GM15510 (cell line): ENCODE data around the gene CAMK4.

Experiments
- POLR2A ChIP-seq: IDR thresholded peaks from 3 replicates; pipeline ENCODE4 v1.6.1; 2011; ENCODE audit warnings: borderline replicate concordance; ENCODE audit not compliant: insufficient read length; ENCODE audit errors: extremely low read depth

Gene CAMK4

DNA sequence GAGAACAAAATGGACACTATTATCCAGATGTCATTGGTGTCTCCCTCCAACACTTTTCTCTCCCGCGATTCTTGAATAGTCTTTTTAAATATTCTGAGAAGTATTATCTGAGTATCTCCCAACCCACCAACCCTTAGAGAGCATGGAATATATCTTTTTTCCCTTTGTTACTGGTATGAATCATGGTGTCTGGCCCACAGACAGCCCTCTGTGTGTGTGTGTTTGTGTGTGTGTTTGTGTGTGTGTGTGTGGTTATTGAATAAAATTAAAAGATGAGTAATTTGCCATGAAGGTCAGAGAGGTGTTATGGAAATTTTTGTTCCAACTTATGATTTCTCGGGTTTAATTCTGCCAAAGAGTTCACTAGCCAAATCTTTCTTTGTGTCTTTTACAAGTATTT lies 47.7 kb downstream of the CAMK4 start:
- no peak for TF ChIP-seq POLR2A

DNA sequence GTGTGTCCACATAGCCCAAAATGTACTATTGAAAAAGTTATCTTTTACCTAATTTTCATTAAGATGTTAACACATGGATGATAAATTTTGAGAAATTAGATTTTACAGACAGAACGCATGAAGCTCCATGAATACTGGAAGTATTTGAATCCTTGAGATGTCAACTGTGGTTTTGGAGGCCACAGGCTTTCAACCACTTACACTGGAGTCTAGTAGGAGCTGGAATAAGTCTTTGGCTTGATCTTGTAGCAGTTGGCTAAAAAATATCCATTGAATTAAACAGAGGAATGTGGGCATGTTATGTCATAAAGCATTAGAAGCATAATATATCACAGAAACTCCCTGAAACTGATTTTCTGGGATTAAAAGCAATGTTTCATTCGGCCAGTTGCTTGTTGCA lies 52.9 kb downstream of the CAMK4 start:
- no peak for TF ChIP-seq POLR2A

GRCh38 chr5:111278858-111279504 lies 54.8 kb downstream of the CAMK4 start:
- TF ChIP-seq POLR2A: no peak

DNA sequence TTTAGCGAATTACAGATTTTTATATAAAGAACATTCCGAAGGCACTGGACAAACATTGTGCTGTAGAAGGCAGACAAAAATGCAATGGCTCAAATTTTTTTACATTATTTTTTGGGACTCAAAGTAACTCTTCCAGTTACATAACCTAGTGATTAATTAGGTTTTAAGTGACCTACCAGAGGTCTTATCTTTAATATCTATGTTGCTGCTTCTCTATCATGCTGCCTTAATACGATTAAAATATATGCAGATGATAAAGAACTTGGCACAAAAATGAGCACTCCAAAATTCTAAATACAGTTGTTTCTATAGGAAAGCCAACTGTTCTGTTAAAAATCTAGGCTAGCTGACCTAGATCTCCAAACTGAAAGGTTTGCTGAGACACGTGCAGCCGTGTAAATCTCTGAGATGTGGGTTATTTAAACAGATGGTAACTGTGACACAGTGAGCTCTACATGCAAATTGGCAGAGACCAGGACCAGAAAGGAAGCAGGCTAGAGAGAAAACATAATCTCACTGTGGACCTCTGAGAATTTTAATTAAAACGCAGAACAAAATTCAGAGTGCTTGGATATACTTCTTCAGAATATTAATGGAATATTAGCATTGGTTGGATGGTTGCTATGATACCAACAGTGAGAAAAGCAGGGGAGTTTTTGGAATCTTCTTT lies 56.2 kb downstream of the CAMK4 start:
- TF ChIP-seq POLR2A: no peak

- no peak for TF ChIP-seq POLR2A
These were observed 58.6 kb downstream of the CAMK4 start for GRCh38 chr5:111282798-111283197.

DNA sequence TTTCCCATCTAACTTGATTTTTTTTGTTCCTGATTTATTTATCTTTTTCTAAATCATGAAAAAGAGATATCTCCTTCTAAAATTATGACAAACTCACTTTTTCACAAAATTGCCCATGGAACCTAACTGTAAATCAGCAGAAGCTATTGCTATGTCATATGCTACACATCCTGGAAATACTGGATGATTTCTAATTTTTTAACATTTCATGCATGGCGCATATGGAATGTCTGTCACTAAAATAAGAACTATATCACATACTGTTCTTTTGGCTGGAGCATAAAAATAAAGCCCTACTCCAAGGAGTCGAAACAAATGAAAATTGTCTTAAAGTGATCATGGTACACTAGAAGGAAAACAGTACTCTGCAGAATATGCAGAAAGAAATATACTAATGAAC lies 60.6 kb downstream of the CAMK4 start:
- no peak for TF ChIP-seq POLR2A

GRCh38 chr5:111294551-111294950 lies 70.4 kb downstream of the CAMK4 start:
- TF ChIP-seq POLR2A: no peak

- TF ChIP-seq POLR2A: no peak
These were observed 71.5 kb downstream of the CAMK4 start for GRCh38 chr5:111295649-111296048.

GRCh38 chr5:111296570-111296969 lies 72.4 kb downstream of the CAMK4 start:
- no peak for TF ChIP-seq POLR2A

- TF ChIP-seq POLR2A: no peak
These were observed 74.9 kb downstream of the CAMK4 start for GRCh38 chr5:111299067-111299481.

- no peak for TF ChIP-seq POLR2A
These were observed 75.7 kb downstream of the CAMK4 start for GRCh38 chr5:111299831-111300432.

- TF ChIP-seq POLR2A: no peak
These were observed 77.1 kb downstream of the CAMK4 start for GRCh38 chr5:111301264-111301663.

DNA sequence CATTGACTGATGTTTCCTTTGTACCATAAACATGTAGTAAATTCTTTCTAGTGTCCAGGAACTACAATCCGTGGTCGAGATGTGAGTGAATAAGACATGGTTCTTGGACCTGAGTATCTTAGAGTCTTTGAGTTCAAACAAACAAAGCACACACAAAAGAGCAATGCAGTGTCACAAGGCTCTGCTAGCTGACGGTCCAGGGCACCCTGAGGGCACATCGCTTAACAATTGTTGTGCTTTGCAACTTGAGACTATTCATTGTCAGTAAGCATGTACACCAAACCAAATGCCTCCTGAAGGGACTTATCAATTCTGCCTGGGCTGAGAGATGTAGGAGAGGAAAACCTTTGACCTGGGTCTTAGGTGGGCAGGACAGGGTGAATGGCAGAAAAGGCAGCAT lies 84.8 kb downstream of the CAMK4 start:
- TF ChIP-seq POLR2A: no peak

DNA sequence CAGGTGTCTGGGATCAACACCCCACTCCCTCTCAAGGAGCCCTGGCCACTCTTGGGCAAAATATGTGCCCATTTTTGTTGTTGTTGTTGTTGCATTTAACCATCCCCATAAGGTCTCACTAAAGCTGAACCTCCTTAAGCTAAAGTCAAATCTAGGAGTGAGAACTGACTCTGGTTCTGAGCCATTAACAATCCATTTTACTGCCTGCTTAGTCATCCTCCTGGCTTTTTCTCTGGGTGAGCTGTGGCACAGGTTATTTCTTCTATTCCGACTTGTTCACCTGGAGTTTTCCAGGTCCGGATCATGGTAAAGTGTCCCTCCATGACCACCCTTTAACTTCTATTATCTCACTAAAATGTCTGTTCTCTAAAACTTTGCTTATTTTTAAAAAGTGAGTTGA lies 85.2 kb downstream of the CAMK4 start:
- TF ChIP-seq POLR2A: no peak

GRCh38 chr5:111310711-111311620 lies 86.8 kb downstream of the CAMK4 start:
- no peak for TF ChIP-seq POLR2A

GRCh38 chr5:111311666-111312065 lies 87.5 kb downstream of the CAMK4 start:
- TF ChIP-seq POLR2A: no peak
